Thymus (tissue), 11 donors: ENCODE data around the gene EPS8L3. TPM values are rescaled to one million over a fixed set of nuclear protein-coding genes. Genes with fewer than 3 reads are reported as not detected.

Experiments
- DNase-seq, 9 donors: peaks; one replicate each; pipeline ENCODE4 v3.0.0-alpha.2; 2013; ENCODE audit warnings: low spot score in 9 of 9, low read depth in 6 of 9, missing footprints in 1 of 9
- H3K27ac ChIP-seq, 2 donors: one replicate each; pipeline ENCODE4 v1.5.1; 2013; ENCODE audit warnings: control low read depth in 1 of 2, low read depth in 1 of 2, low read length in 1 of 2, mild to moderate bottlenecking in 1 of 2, moderate library complexity in 1 of 2
- H3K27me3 ChIP-seq, 2 donors: one replicate each; pipeline ENCODE4 v1.5.1; 2013; ENCODE audit warnings: low read length in 1 of 2; ENCODE audit not compliant: control insufficient read depth in 2 of 2, insufficient read depth in 1 of 2
- H3K36me3 ChIP-seq, 2 donors: one replicate each; pipeline ENCODE4 v1.5.1; 2013; ENCODE audit warnings: low read length in 1 of 2, mild to moderate bottlenecking in 1 of 2, moderate library complexity in 1 of 2; ENCODE audit not compliant: control insufficient read depth in 2 of 2, insufficient read depth in 2 of 2
- H3K4me1 ChIP-seq, 2 donors: one replicate each; pipeline ENCODE4 v1.5.1; 2013; ENCODE audit warnings: low read length in 2 of 2; ENCODE audit not compliant: control insufficient read depth in 2 of 2, insufficient read depth in 2 of 2
- H3K4me3 ChIP-seq, 2 donors: one replicate each; pipeline ENCODE4 v1.5.1; 2013; ENCODE audit warnings: low read length in 2 of 2, control low read depth in 1 of 2, mild to moderate bottlenecking in 1 of 2
- H3K9me3 ChIP-seq, 2 donors: one replicate each; pipeline ENCODE4 v1.5.1; 2013; ENCODE audit warnings: low read length in 1 of 2, mild to moderate bottlenecking in 1 of 2; ENCODE audit not compliant: control insufficient read depth in 2 of 2, insufficient read depth in 1 of 2
- WGBS: extraction: QIAGEN DNeasy Blood & Tissue Kit; methylation state at CpG from one replicate; pipeline ENCODE4 v1.1.7; 2013; 5-methylcytosine and 5-hydroxymethylcytosine counted together
- polyA plus RNA-seq: library from polyadenylated mRNA; stranded (reverse); fragments of 200-250 nt; gene quantifications from one replicate; pipeline ENCODE4 v1.2.3, GENCODE V29; 2013
- total RNA-seq: library from RNA; stranded (reverse); fragments of 120-200 nt; gene quantifications from one replicate; pipeline ENCODE4 v1.2.4, GENCODE V29; 2013
- donor health status: healthy.

Gene EPS8L3
- total and polyA plus RNA-seq, 2 donors = 0.02 TPM; not detected in 1

GRCh38 chr1:109730666-109731065 lies 33.1 kb downstream of the EPS8L3 start:
- 88% methylated on average over 6 of the region's 6 CpGs for WGBS
- Histone ChIP-seq H3K4me3 (no peak overlapping the region), H3K27me3 (no peaks in the 10 kb centered on the region), H3K4me1 (peaks cover 4% of the 10 kb centered on the region in 2 donors), H3K9me3 (peaks cover 0 to 6% of the 10 kb centered on the region in 2 donors), H3K36me3 (no peaks in the 10 kb centered on the region), H3K27ac (no peak overlapping the region)
- no peak for DNase-seq

- WGBS = 97% methylated on average over 7 of the region's 7 CpGs
- H3K4me3 ChIP-seq = no peak overlapping the region
- peaks cover 4% of the 10 kb centered on the region in 2 donors for H3K4me1 ChIP-seq
- H3K9me3 ChIP-seq = peaks cover 0 to 6% of the 10 kb centered on the region in 2 donors
- no peak overlapping the region for H3K27ac ChIP-seq
- H3K36me3 ChIP-seq = no peaks in the 10 kb centered on the region
- DNase-seq = no peak
- H3K27me3 ChIP-seq = no peaks in the 10 kb centered on the region
Measured at GRCh38 chr1:109728870-109729269, 34.9 kb downstream of the EPS8L3 start.

- Histone ChIP-seq H3K4me1 (no peaks in the 10 kb centered on the region), H3K9me3 (peaks cover 0 to 6% of the 10 kb centered on the region in 2 donors), H3K36me3 (no peaks in the 10 kb centered on the region), H3K27ac (no peak overlapping the region), H3K27me3 (no peaks in the 10 kb centered on the region), H3K4me3 (no peak overlapping the region)
- WGBS = 97% methylated on average over 12 of the region's 12 CpGs
- no peak for DNase-seq
Measured at GRCh38 chr1:109726728-109727373, 36.9 kb downstream of the EPS8L3 start.

- Histone ChIP-seq H3K27ac (no peak overlapping the region), H3K27me3 (no peaks in the 10 kb centered on the region), H3K36me3 (no peaks in the 10 kb centered on the region), H3K9me3 (peaks cover 0 to 6% of the 10 kb centered on the region in 2 donors), H3K4me3 (no peak overlapping the region), H3K4me1 (no peaks in the 10 kb centered on the region)
- WGBS = 96% methylated on average over 1 of the region's 1 CpG
- DNase-seq = no peak
Measured at GRCh38 chr1:109726007-109726406, 37.7 kb downstream of the EPS8L3 start.

- DNase-seq = no peak
- Histone ChIP-seq H3K36me3 (no peaks in the 10 kb centered on the region), H3K4me3 (no peak overlapping the region), H3K9me3 (peaks cover 0 to 6% of the 10 kb centered on the region in 2 donors), H3K4me1 (no peaks in the 10 kb centered on the region), H3K27me3 (no peaks in the 10 kb centered on the region), H3K27ac (no peak overlapping the region)
- WGBS = 93% methylated on average over 4 of the region's 4 CpGs
Measured at GRCh38 chr1:109725510-109725909, 38.2 kb downstream of the EPS8L3 start.

GRCh38 chr1:109724933-109725332 lies 38.8 kb downstream of the EPS8L3 start:
- H3K4me3 ChIP-seq = no peak overlapping the region
- 90% methylated on average over 5 of the region's 5 CpGs for WGBS
- peaks cover 0 to 6% of the 10 kb centered on the region in 2 donors for H3K9me3 ChIP-seq
- DNase-seq = no peak
- no peaks in the 10 kb centered on the region for H3K36me3 ChIP-seq
- H3K4me1 ChIP-seq = no peaks in the 10 kb centered on the region
- no peaks in the 10 kb centered on the region for H3K27me3 ChIP-seq
- H3K27ac ChIP-seq = no peak overlapping the region

GRCh38 chr1:109722908-109723691 lies 40.6 kb downstream of the EPS8L3 start:
- Histone ChIP-seq H3K4me3 (no peak overlapping the region), H3K36me3 (no peaks in the 10 kb centered on the region), H3K27ac (no peak overlapping the region), H3K27me3 (no peaks in the 10 kb centered on the region), H3K9me3 (peaks cover 0 to 6% of the 10 kb centered on the region in 2 donors), H3K4me1 (no peaks in the 10 kb centered on the region)
- WGBS = 95% methylated on average over 7 of the region's 7 CpGs
- no peak for DNase-seq

- WGBS = 99% methylated on average over 1 of the region's 1 CpG
Measured at GRCh38 chr1:109721971-109722370, 41.8 kb downstream of the EPS8L3 start.

GRCh38 chr1:109721042-109721441 lies 42.7 kb downstream of the EPS8L3 start:
- Histone ChIP-seq H3K36me3 (no peaks in the 10 kb centered on the region), H3K4me3 (no peak overlapping the region), H3K27ac (no peak overlapping the region), H3K27me3 (no peaks in the 10 kb centered on the region), H3K4me1 (no peaks in the 10 kb centered on the region), H3K9me3 (no peaks in the 10 kb centered on the region)
- no peak for DNase-seq
- 96% methylated on average over 5 of the region's 5 CpGs for WGBS

More at GRCh38 chr1:109721971-109722370, 41.8 kb downstream of the EPS8L3 start:
- H3K27ac ChIP-seq = no peak overlapping the region
- H3K4me3 ChIP-seq = no peak overlapping the region
- H3K9me3 ChIP-seq = peaks cover 0 to 4% of the 10 kb centered on the region in 2 donors
- DNase-seq = no peak
- no peaks in the 10 kb centered on the region for H3K27me3 ChIP-seq
- no peaks in the 10 kb centered on the region for H3K4me1 ChIP-seq
- H3K36me3 ChIP-seq = no peaks in the 10 kb centered on the region
